Lung (tissue), 12 donors: ENCODE data around the gene SEC62. TPM values are rescaled to one million over a fixed set of nuclear protein-coding genes. Genes with fewer than 3 reads are reported as not detected.
"Not testable (repeated sequence)": the region's sequence is repeated elsewhere in the genome, so short reads cannot be mapped to it uniquely, and the experiment has no call there.

Source experiments
- ATAC-seq: fragments of 200-7000 bp; cut with Tn5 transposase; one replicate; pipeline ENCODE4 v1.9.1; 2020; ENCODE audit warnings: moderate number of reproducible peaks; ENCODE audit not compliant: insufficient read depth, low FRiP score
- DNase-seq, 3 donors: peaks; one replicate each; pipeline ENCODE4 v3.0.0-alpha.2; 2013 to 2017
- H3K27ac ChIP-seq, 2 donors: one replicate each; pipeline ENCODE4 v1.5.1; 2013; ENCODE audit warnings: mild to moderate bottlenecking in 2 of 2, moderate library complexity in 2 of 2, control low read depth in 1 of 2, inconsistent platforms in 1 of 2, low read depth in 1 of 2, low read length in 1 of 2
- H3K27me3 ChIP-seq, 3 donors: one replicate each; pipeline ENCODE4 v1.5.1; 2013; ENCODE audit warnings: low read length in 2 of 3; ENCODE audit not compliant: control insufficient read depth in 3 of 3, insufficient read depth in 3 of 3
- H3K36me3 ChIP-seq, 4 donors: one replicate each; pipeline ENCODE4 v1.5.1; 2013; ENCODE audit warnings: low read length in 4 of 4, mild to moderate bottlenecking in 1 of 4, moderate library complexity in 1 of 4; ENCODE audit not compliant: control insufficient read depth in 4 of 4, insufficient read depth in 4 of 4
- H3K4me1 ChIP-seq, 5 donors: one replicate each; pipeline ENCODE4 v1.5.1; 2013; ENCODE audit warnings: low read length in 5 of 5, mild to moderate bottlenecking in 2 of 5, moderate library complexity in 1 of 5; ENCODE audit not compliant: control insufficient read depth in 5 of 5, insufficient read depth in 5 of 5
- H3K4me3 ChIP-seq: one replicate; pipeline ENCODE4 v1.5.1; 2013; ENCODE audit warnings: mild to moderate bottlenecking, control low read depth, moderate library complexity
- H3K9ac ChIP-seq, 2 donors: one replicate each; pipeline ENCODE4 v1.5.1; 2013; ENCODE audit warnings: low read length in 2 of 2, control low read depth in 1 of 2; ENCODE audit not compliant: insufficient read depth in 1 of 2
- H3K9me3 ChIP-seq, 4 donors: one replicate each; pipeline ENCODE4 v1.5.1; 2013; ENCODE audit warnings: low read length in 3 of 4, mild to moderate bottlenecking in 1 of 4, moderate library complexity in 1 of 4; ENCODE audit not compliant: control insufficient read depth in 4 of 4, insufficient read depth in 3 of 4
- CTCF ChIP-seq: IDR thresholded peaks from 2 replicates; pipeline ENCODE4 v1.5.1; 2012; ENCODE audit warnings: mild to moderate bottlenecking; ENCODE audit errors: control extremely low read depth, extremely low read depth
- WGBS, 2 donors: extraction: QIAGEN DNeasy Blood & Tissue Kit; methylation state at CpG; one replicate each; pipeline ENCODE4 v1.1.7; 2013; 5-methylcytosine and 5-hydroxymethylcytosine counted together
- polyA plus RNA-seq, 2 donors: library from polyadenylated mRNA; stranded (reverse); fragments of 200-250 nt; gene quantifications; one replicate each; pipeline ENCODE4 v1.2.1, GENCODE V29; 2013
- total RNA-seq, 2 donors: library from RNA; depleted of rRNA in 1 of 2; stranded (reverse); fragments of >200 nt in 1 of 2; gene quantifications; one replicate each; pipeline ENCODE4 v1.2.1, GENCODE V29; 2014 to 2021
- donor health status: control.
- donor health status: control.
- donor health status: Bipolar disorder and iron deficiency.
- donor health status: healthy.
- donor health status: DM: yes; HTN: yes; CAD: no.

Gene SEC62
- total and polyA plus RNA-seq, 4 donors: 55.2 to 96.5 (median 62.7) TPM

DNA sequence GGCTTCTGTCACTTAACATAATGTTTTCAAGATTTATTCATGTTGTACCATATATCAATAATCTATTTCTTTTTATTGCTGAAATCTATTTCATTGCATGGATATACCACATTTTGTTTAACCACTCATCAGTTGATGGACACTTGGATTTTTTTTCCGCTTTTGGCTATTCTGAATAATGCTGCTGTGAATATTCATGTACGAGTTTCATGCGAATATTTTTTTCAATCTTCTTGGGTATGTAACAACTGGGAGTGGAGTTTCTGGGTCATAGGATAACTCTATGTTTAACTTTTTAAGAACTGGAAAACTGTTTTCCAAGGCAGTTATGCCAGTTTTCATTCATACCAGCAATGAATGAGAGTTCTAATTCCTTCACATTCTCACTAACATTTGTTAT is 49.5 kb downstream of the SEC62 start:
- H3K9ac ChIP-seq: no peak overlapping the region
- H3K4me1 ChIP-seq: peaks cover 0 to 3% (median 0%) of the 10 kb centered on the region in 5 donors
- no peak for TF ChIP-seq CTCF
- no peaks in the 10 kb centered on the region for H3K36me3 ChIP-seq
- no peaks in the 10 kb centered on the region for H3K27me3 ChIP-seq
- 89 to 97% methylated on average over 3 of the region's 3 CpGs for whole genome bisulfite sequencing, 2 donors
- no peak overlapping the region for H3K27ac ChIP-seq
- H3K4me3 ChIP-seq: no peak overlapping the region
- DNase-seq: no peak
- no peaks in the 10 kb centered on the region for H3K9me3 ChIP-seq
- no peak for ATAC-seq

DNA sequence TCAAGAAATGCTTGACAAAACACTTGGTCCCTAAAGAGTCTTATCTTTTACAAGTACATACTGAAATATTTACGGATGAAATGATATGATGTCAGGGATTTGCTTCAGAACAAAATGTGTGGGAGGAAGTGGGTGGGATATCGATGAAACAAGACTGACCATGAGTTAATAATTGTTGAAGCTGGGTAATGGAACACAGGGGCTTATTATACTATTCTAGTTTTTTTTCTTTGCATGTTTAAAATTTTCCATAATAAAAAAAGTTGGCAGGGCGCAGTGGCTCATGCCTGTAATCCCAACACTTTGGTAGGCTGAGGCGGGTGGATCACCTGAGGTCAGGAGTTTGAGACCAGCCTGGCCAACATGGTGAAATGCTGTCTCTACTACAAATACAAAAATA is 52.7 kb downstream of the SEC62 start:
- ATAC-seq, H3K9me3 ChIP-seq, H3K27me3 ChIP-seq, H3K9ac ChIP-seq, H3K4me1 ChIP-seq, H3K4me3 ChIP-seq, H3K27ac ChIP-seq, H3K36me3 ChIP-seq: not testable (repeated sequence)
- 58 to 76% methylated on average over 4 of the region's 4 CpGs for WGBS, 2 donors
- DNase-seq: peak in 2 of 3 donors; percentile 37 to 80

- Histone ChIP-seq H3K4me3 (no peak overlapping the region), H3K27me3 (no peaks in the 10 kb centered on the region), H3K9ac (no peak overlapping the region), H3K4me1 (peaks cover 0 to 3% (median 0%) of the 10 kb centered on the region in 5 donors), H3K36me3 (no peaks in the 10 kb centered on the region), H3K27ac (no peak overlapping the region), H3K9me3 (no peaks in the 10 kb centered on the region)
- DNase-seq (no peak), ATAC-seq (no peak)
- 72 to 73% methylated on average over 3 of the region's 3 CpGs for WGBS, 2 donors
- TF ChIP-seq CTCF: no peak
These were observed 54.5 kb downstream of the SEC62 start for GRCh38 chr3:170021083-170021482.

DNA sequence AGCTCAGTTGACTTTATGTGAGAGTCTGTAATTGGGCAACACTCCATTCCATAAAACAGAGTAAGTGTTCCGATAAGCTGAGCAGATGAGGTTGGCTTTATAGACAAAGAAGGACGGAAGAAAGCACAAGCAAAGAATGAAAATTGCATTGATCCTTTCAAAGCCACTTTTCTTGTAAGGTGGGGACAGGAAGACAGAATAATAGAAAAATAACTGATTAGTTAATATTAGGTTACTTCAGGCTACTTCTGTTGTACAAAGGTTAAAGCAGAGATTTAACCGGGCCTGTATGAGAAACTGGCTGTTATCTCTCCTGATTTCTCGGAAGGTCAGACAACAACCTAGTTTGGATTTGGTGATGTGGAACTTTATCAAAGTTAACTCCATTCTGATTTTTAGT is 55.7 kb downstream of the SEC62 start:
- H3K9me3 ChIP-seq: no peaks in the 10 kb centered on the region
- WGBS, 2 donors: 82 to 95% methylated on average over 4 of the region's 4 CpGs
- H3K27ac ChIP-seq: no peak overlapping the region

More for the DNA sequence above, 55.7 kb downstream of the SEC62 start:
- no peak for DNase-seq
- Histone ChIP-seq H3K4me3 (no peak overlapping the region), H3K4me1 (peaks cover 0 to 3% (median 0%) of the 10 kb centered on the region in 5 donors), H3K9ac (no peak overlapping the region), H3K36me3 (no peaks in the 10 kb centered on the region), H3K27me3 (no peaks in the 10 kb centered on the region)
- no peak for TF ChIP-seq CTCF
- no peak for ATAC-seq
